GM23338 (cell line): Measurements from ENCODE around the gene DOCK1. TPM values are rescaled to one million over a fixed set of nuclear protein-coding genes. Genes with fewer than 3 reads are reported as not detected.

Experiments
- ATAC-seq: fragments of 200-7000 bp; cut with Tn5 transposase; 3 replicates; pipeline ENCODE4 v1.9.1; 2020
- DNase-seq: peaks from one replicate; pipeline ENCODE4 v3.0.0-alpha.2; 2015; ENCODE audit warnings: low spot score
- H2AFZ ChIP-seq: fragments of 200-600 bp; sonication (generic); 2 replicates; pipeline ENCODE4 v1.8.0; 2016; ENCODE audit warnings: antibody characterized with exemption, mild to moderate bottlenecking, moderate library complexity
- H3F3A ChIP-seq: fragments of 200-600 bp; sonication (generic); replicated peaks from 2 replicates; pipeline ENCODE4 v1.8.0; 2017; ENCODE audit warnings: antibody characterized with exemption, mixed run types, low read depth
- H3K27ac ChIP-seq: fragments of 200-600 bp; sonication (generic); 2 replicates; pipeline ENCODE4 v1.6.1; 2016; ENCODE audit warnings: low read depth
- H3K27me3 ChIP-seq: fragments of 200-600 bp; sonication (generic); 2 replicates; pipeline ENCODE4 v1.8.0; 2016; ENCODE audit warnings: mild to moderate bottlenecking, mixed run types, moderate library complexity; ENCODE audit not compliant: insufficient read depth
- H3K36me3 ChIP-seq: fragments of 200-600 bp; sonication (generic); 2 replicates; pipeline ENCODE4 v1.8.0; 2016; ENCODE audit warnings: mild to moderate bottlenecking; ENCODE audit not compliant: insufficient read depth
- H3K4me1 ChIP-seq: fragments of 200-600 bp; sonication (generic); 2 replicates; pipeline ENCODE4 v1.8.0; 2016; ENCODE audit warnings: mild to moderate bottlenecking, moderate library complexity; ENCODE audit not compliant: insufficient read depth
- H3K4me2 ChIP-seq: fragments of 200-600 bp; sonication (generic); 2 replicates; pipeline ENCODE4 v1.7.1; 2017; ENCODE audit warnings: mixed run types
- H3K4me3 ChIP-seq: fragments of 200-600 bp; sonication (generic); 2 replicates; pipeline ENCODE4 v1.6.1; 2016; ENCODE audit warnings: mixed run types
- H3K79me2 ChIP-seq: fragments of 200-600 bp; sonication (generic); replicated peaks from 2 replicates; pipeline ENCODE4 v1.8.0; 2017; ENCODE audit warnings: mild to moderate bottlenecking; ENCODE audit not compliant: insufficient read depth
- H3K9me2 ChIP-seq: fragments of 200-600 bp; sonication (generic); 2 replicates; pipeline ENCODE4 v1.8.0; 2017; ENCODE audit not compliant: insufficient read depth
- H4K20me1 ChIP-seq: fragments of 200-600 bp; sonication (generic); replicated peaks from 2 replicates; pipeline ENCODE4 v1.8.0; 2017; ENCODE audit warnings: mild to moderate bottlenecking; ENCODE audit not compliant: insufficient read depth
- H3K27ac Mint-ChIP-seq: 2 replicates; pipeline ENCODE4 v1.8.0; 2020; ENCODE audit warnings: inconsistent platforms, mild to moderate bottlenecking, moderate library complexity, mixed read lengths
- H3K27me3 Mint-ChIP-seq: 3 replicates; pipeline ENCODE4 v1.8.0; 2022; ENCODE audit warnings: low read depth, mild to moderate bottlenecking, moderate library complexity, mixed read lengths, inconsistent platforms; ENCODE audit not compliant: insufficient read depth, poor library complexity
- H3K36me3 Mint-ChIP-seq: 3 replicates; pipeline ENCODE4 v1.8.0; 2021; ENCODE audit warnings: low read depth, mild to moderate bottlenecking, inconsistent platforms, moderate library complexity, mixed read lengths
- H3K4me1 Mint-ChIP-seq: 3 replicates; pipeline ENCODE4 v1.8.0; 2020; ENCODE audit warnings: mild to moderate bottlenecking, inconsistent platforms, mixed read lengths
- H3K4me3 Mint-ChIP-seq: 3 replicates; pipeline ENCODE4 v1.8.0; 2021; ENCODE audit warnings: moderate library complexity, mild to moderate bottlenecking, inconsistent platforms, mixed read lengths
- H3K9me3 Mint-ChIP-seq: 3 replicates; pipeline ENCODE4 v1.8.0; 2020; ENCODE audit warnings: moderate library complexity, mild to moderate bottlenecking, inconsistent platforms, mixed read lengths
- CREB1 ChIP-seq: fragments of 250-450 bp; sonication (Bioruptor Pico); IDR thresholded peaks from 2 replicates; pipeline ENCODE4 v1.5.0; 2020; ENCODE audit warnings: low read depth, mild to moderate bottlenecking, moderate library complexity
- CTCF ChIP-seq, 2 experiments: fragments of 200-600 bp in 1 of 2; sonication (generic) in 1 of 2; conservative IDR thresholded peaks; 2 replicates each; pipeline versions ENCODE4 v1.5.1 to v1.6.1; 2016 to 2017; ENCODE audit warnings: antibody characterized with exemption in 2 of 2, low read depth in 2 of 2, mild to moderate bottlenecking in 2 of 2, moderate library complexity in 1 of 2
- ETS1 ChIP-seq: IDR thresholded peaks from 2 replicates; pipeline ENCODE4 v1.6.1; 2016; ENCODE audit warnings: antibody characterized with exemption
- EZH2 ChIP-seq: fragments of 200-600 bp; sonication (generic); IDR thresholded peaks from one replicate; pipeline ENCODE4 v1.8.0; 2017; ENCODE audit warnings: antibody characterized with exemption, mild to moderate bottlenecking, low read depth; ENCODE audit not compliant: unreplicated experiment
- EZH2phosphoT487 ChIP-seq: fragments of 200-600 bp; sonication (generic); IDR thresholded peaks from one replicate; pipeline ENCODE4 v1.8.1; 2018; ENCODE audit warnings: antibody characterized with exemption; ENCODE audit not compliant: unreplicated experiment
- JUNB ChIP-seq: IDR thresholded peaks from one replicate; pipeline ENCODE4 v1.6.1; 2016; ENCODE audit warnings: antibody characterized with exemption; ENCODE audit not compliant: unreplicated experiment
- NANOG ChIP-seq: IDR thresholded peaks from 2 replicates; pipeline ENCODE4 v1.6.1; 2016; ENCODE audit warnings: antibody characterized with exemption, borderline replicate concordance
- REST ChIP-seq: IDR thresholded peaks from one replicate; pipeline ENCODE4 v1.6.1; 2018; ENCODE audit warnings: antibody characterized with exemption; ENCODE audit not compliant: unreplicated experiment
- STAT1 ChIP-seq: IDR thresholded peaks from one replicate; pipeline ENCODE4 v1.6.1; 2016; ENCODE audit warnings: antibody characterized with exemption; ENCODE audit not compliant: unreplicated experiment
- ZNF114 ChIP-seq: fragments of 250-450 bp; sonication (Bioruptor Pico); IDR thresholded peaks from 2 replicates; pipeline ENCODE4 v1.5.0; 2020; ENCODE audit warnings: mild to moderate bottlenecking, moderate library complexity
- polyA plus RNA-seq: library from polyadenylated mRNA; unstranded; fragments of >200 nt; fragmentation: Nextera tagmentation; extraction: Ambion mirVana; gene quantifications from 2 replicates; pipeline ENCODE4 v1.2.1, GENCODE V29; 2016
- total RNA-seq: library from RNA; depleted of rRNA; stranded (reverse); fragments of >200 nt; shearing (Covaris generic); gene quantifications from 2 replicates; pipeline ENCODE4 v1.2.3, GENCODE V29; 2014

DOCK1 gene
- total and polyA plus RNA-seq, 2 experiments from 2014 or later: 13.2 to 55.3 TPM

GRCh38 chr10:127027786-127028185, 122.6 kb downstream of the DOCK1 start (continued):
- TF ChIP-seq REST (no peak), EZH2phosphoT487 (no peak), JUNB (no peak), STAT1 (no peak), EZH2 (no peak)

- H3K27me3 ChIP-seq: no peaks in the 10 kb centered on the region
- no peak overlapping the region for H3K4me3 ChIP-seq
- Mint-ChIP-seq H3K9me3 (no peaks in the 10 kb centered on the region), H3K27me3 (peaks cover 6% of the 10 kb centered on the region), H3K36me3 (peaks cover 64% of the 10 kb centered on the region), H3K4me1 (no peaks in the 10 kb centered on the region), H3K4me3 (no peak overlapping the region), H3K27ac (no peak overlapping the region)
- H4K20me1 ChIP-seq: no peaks in the 10 kb centered on the region
- no peak for ATAC-seq
- H3K4me2 ChIP-seq: no peak overlapping the region
- H3K27ac ChIP-seq: no peak overlapping the region
- no peaks in the 10 kb centered on the region for H3K79me2 ChIP-seq
- no peaks in the 10 kb centered on the region for H3K9me2 ChIP-seq
- H3K4me1 ChIP-seq: no peaks in the 10 kb centered on the region
- H3F3A ChIP-seq: no peaks in the 10 kb centered on the region
- no peak overlapping the region for H2AFZ ChIP-seq
- peaks cover 20% of the 10 kb centered on the region for H3K36me3 ChIP-seq
- no peak for DNase-seq
- TF ChIP-seq NANOG (no peak), JUNB (no peak), CTCF (conservative IDR thresholded peaks at IDR 0.05; ENCODE audit: low read depth in 2 of 2) (no peak), ZNF114 (CRISPR knock-in tag) (no peak), REST (no peak), ETS1 (no peak), CREB1 (CRISPR knock-in tag) (no peak)
Observed at GRCh38 chr10:127028556-127028955, 123.3 kb downstream of the DOCK1 start.
